Activated CD4-positive, alpha-beta T cell treated with anti-CD3 and anti-CD28 coated beads, Interleukin-2, amount 50 U/mL, for 16 hours (primary cell): ENCODE measurements around the gene AXDND1.
"Not testable (repeated sequence)": the region's sequence is repeated elsewhere in the genome, so short reads cannot be mapped to it uniquely, and the experiment has no call there.

ENCODE experiments used
- DNase-seq: peaks from one replicate; pipeline ENCODE4 v3.0.0-alpha.2; 2020

The AXDND1 gene

GRCh38 chr1:179490611-179491010 lies 124.8 kb downstream of the AXDND1 start:
- DNase-seq = no peak

- no peak for DNase-seq
Observed at GRCh38 chr1:179493323-179493722, 127.6 kb downstream of the AXDND1 start.

- no peak for DNase-seq
Observed at GRCh38 chr1:179506199-179506598, 140.4 kb downstream of the AXDND1 start.

GRCh38 chr1:179509384-179509783 lies 143.6 kb downstream of the AXDND1 start:
- DNase-seq = no peak

GRCh38 chr1:179510038-179510437 lies 144.3 kb downstream of the AXDND1 start:
- no peak for DNase-seq

- DNase-seq = no peak
Observed at GRCh38 chr1:179516976-179517705, 151.4 kb downstream of the AXDND1 start.

GRCh38 chr1:179518544-179518943 lies 152.8 kb downstream of the AXDND1 start:
- DNase-seq = not testable (repeated sequence)

GRCh38 chr1:179529482-179530195 lies 163.9 kb downstream of the AXDND1 start:
- no peak for DNase-seq

GRCh38 chr1:179530352-179530751 lies 164.6 kb downstream of the AXDND1 start:
- DNase-seq = no peak

GRCh38 chr1:179541774-179542173 lies 176.0 kb downstream of the AXDND1 start:
- DNase-seq = no peak

GRCh38 chr1:179545321-179545720 lies 179.6 kb downstream of the AXDND1 start:
- no peak for DNase-seq

- DNase-seq = no peak
Observed at GRCh38 chr1:179547021-179547535, 181.3 kb downstream of the AXDND1 start.

- DNase-seq = no peak
Observed at GRCh38 chr1:179548666-179549367, 183.0 kb downstream of the AXDND1 start.

GRCh38 chr1:179549368-179549700 lies 183.6 kb downstream of the AXDND1 start:
- no peak for DNase-seq

GRCh38 chr1:179550746-179551682 lies 185.2 kb downstream of the AXDND1 start:
- no peak for DNase-seq

- no peak for DNase-seq
Observed at GRCh38 chr1:179554427-179554826, 188.7 kb downstream of the AXDND1 start.

- no peak for DNase-seq
Observed at GRCh38 chr1:179558078-179558477, 192.3 kb downstream of the AXDND1 start.

- DNase-seq = no peak
Observed at GRCh38 chr1:179575497-179576314, 209.9 kb downstream of the AXDND1 start, which contains the start of gene NPHS2. TSS of gene NPHS2 (minus strand) at chr1:179575948. CDS start at chr1:179575864, 84 bp downstream.

- no peak for DNase-seq
Observed at GRCh38 chr1:179576509-179576908, 210.7 kb downstream of the AXDND1 start.

- no peak for DNase-seq
Observed at GRCh38 chr1:179583771-179584320, 218.1 kb downstream of the AXDND1 start.
